GM12872 (cell line): Measurements from ENCODE around the gene CMSS1.

Experiments
- CTCF ChIP-seq: IDR thresholded peaks from 3 replicates; pipeline ENCODE4 v1.5.1; 2011; ENCODE audit warnings: low read depth, mild to moderate bottlenecking, low read length, moderate library complexity; ENCODE audit not compliant: insufficient read depth

The CMSS1 gene

GRCh38 chr3:99884484-99884883 is 66.8 kb downstream of the CMSS1 start:
- TF ChIP-seq CTCF, result no peak

- TF ChIP-seq CTCF, result no peak
Measured at GRCh38 chr3:99885085-99885484, 67.4 kb downstream of the CMSS1 start.

GRCh38 chr3:99885851-99886250 is 68.2 kb downstream of the CMSS1 start:
- no peak for TF ChIP-seq CTCF

GRCh38 chr3:99891610-99892285 is 74.1 kb downstream of the CMSS1 start:
- no peak for TF ChIP-seq CTCF

GRCh38 chr3:99892332-99892731 is 74.7 kb downstream of the CMSS1 start:
- TF ChIP-seq CTCF, result no peak

- no peak for TF ChIP-seq CTCF
Measured at GRCh38 chr3:99895131-99895696, 77.6 kb downstream of the CMSS1 start.

GRCh38 chr3:99895703-99896441 is 78.2 kb downstream of the CMSS1 start:
- TF ChIP-seq CTCF, result no peak
